ENCODE results near the gene SLC38A3. TPM values are rescaled to one million over a fixed set of nuclear protein-coding genes. Genes with fewer than 3 reads are reported as not detected.

SLC38A3 gene
- total and polyA plus RNA-seq, 9 of the 15 experiments (the other 6 are each of a cell fraction or from before 2014, with no cell fraction given): 0.09 to 0.38 (median 0.16) TPM; not detected in 6

- TF ChIP-seq MYBL2 (IDR thresholded peaks at IDR 0.05; ENCODE audit: low read depth) (no peak), MYBL2 (CRISPR knock-in tag; IDR thresholded peaks at IDR 0.05; ENCODE audit: borderline replicate concordance) (no peak), PTBP1 (IDR thresholded peaks at IDR 0.05; ENCODE audit: low read depth, low read length) (no peak), TSC22D4 (tag; IDR thresholded peaks at IDR 0.05) (no peak), E2F5 (CRISPR knock-in tag; IDR thresholded peaks at IDR 0.05) (no peak), NRF1 (conservative IDR thresholded peaks at IDR 0.05 in 1 of 2, IDR thresholded peaks at IDR 0.05 in 1 of 2) (no peak), ZNF12 (CRISPR knock-in tag; IDR thresholded peaks at IDR 0.05) (no peak), CLOCK (CRISPR knock-in tag; IDR thresholded peaks at IDR 0.05; ENCODE audit: borderline replicate concordance) (no peak), RBM25 (IDR thresholded peaks at IDR 0.05; ENCODE audit: low read depth, low read length, severe bottlenecking) (peak; percentile 91), HSF4 (CRISPR knock-in tag; IDR thresholded peaks at IDR 0.05; ENCODE audit: borderline replicate concordance) (no peak), KLF6 (CRISPR knock-in tag; IDR thresholded peaks at IDR 0.05; ENCODE audit: borderline replicate concordance) (no peak), ZFP1 (CRISPR knock-in tag; IDR thresholded peaks at IDR 0.05) (no peak), UBTF (IDR thresholded peaks at IDR 0.05; ENCODE audit: borderline replicate concordance in 1 of 2, low read depth in 2 of 2, low read length in 2 of 2) (no peak), ZNF445 (CRISPR knock-in tag; IDR thresholded peaks at IDR 0.05; ENCODE audit: low read depth) (no peak)
Measured at GRCh38 chr3:50243543-50243895, 38.4 kb downstream of the SLC38A3 start (continued).

Measured in K562 (cell line).